PC-3 (cell line): Measurements from ENCODE around the gene CAMTA1.

Source experiments
- CTCF ChIP-seq: fragments of 300-600 bp; sonication (generic); conservative IDR thresholded peaks from 2 replicates; pipeline ENCODE4 v1.5.1; 2017; ENCODE audit warnings: antibody characterized with exemption, low read depth, mild to moderate bottlenecking, low read length
- EZH2 ChIP-seq: fragments of 300-600 bp; sonication (generic); IDR thresholded peaks from one replicate; pipeline ENCODE4 v1.6.1; 2017; ENCODE audit warnings: antibody characterized with exemption, mild to moderate bottlenecking, low read length; ENCODE audit not compliant: unreplicated experiment
- EZH2phosphoT487 ChIP-seq: fragments of 300-600 bp; sonication (generic); IDR thresholded peaks from 2 replicates; pipeline ENCODE4 v1.6.1; 2018; ENCODE audit warnings: mild to moderate bottlenecking, antibody characterized with exemption, low read length, borderline replicate concordance

GRCh38 chr1:6965083-6965934, 180.1 kb downstream of the CAMTA1 start:
- TF ChIP-seq CTCF = no peak
- no peak for TF ChIP-seq EZH2
- TF ChIP-seq EZH2phosphoT487 = no peak
